CD4-positive, CD25-positive, alpha-beta regulatory T cell (primary cell): ENCODE data around the gene NCSTN. TPM values are rescaled to one million over a fixed set of nuclear protein-coding genes. Genes with fewer than 3 reads are reported as not detected.
A peak's percentile ranks its signal among the peaks of the same experiment; 100 is the strongest.

Experiments
- ATAC-seq, 2 donors: fragments of 150-1000 bp; cut with Tn5 transposase; one replicate each; pipeline ENCODE4 v1.10.0; 2021; ENCODE audit warnings: low read depth in 2 of 2, moderate number of reproducible peaks in 2 of 2, moderate library complexity in 1 of 2
- DNase-seq, 3 donors: peaks; one replicate each; pipeline versions ENCODE4 v3.0.0 to v3.0.0-alpha.2; 2012 to 2022; ENCODE audit warnings: mixed read lengths in 1 of 3
- H3K27ac ChIP-seq: one replicate; pipeline ENCODE4 v1.7.0; 2013; ENCODE audit warnings: mild to moderate bottlenecking, low read length; ENCODE audit not compliant: insufficient read depth, poor library complexity, severe bottlenecking
- H3K27me3 ChIP-seq: one replicate; pipeline ENCODE4 v1.7.0; 2013; ENCODE audit warnings: low read length; ENCODE audit not compliant: control insufficient read depth, insufficient read depth
- H3K36me3 ChIP-seq: one replicate; pipeline ENCODE4 v1.7.0; 2013; ENCODE audit warnings: mild to moderate bottlenecking, low read length, moderate library complexity; ENCODE audit not compliant: control insufficient read depth, insufficient read depth
- H3K4me1 ChIP-seq: 2 replicates; pipeline ENCODE4 v1.7.0; 2013; ENCODE audit warnings: mild to moderate bottlenecking, low read length; ENCODE audit not compliant: insufficient read depth, control insufficient read depth, poor library complexity, severe bottlenecking
- H3K4me3 ChIP-seq: one replicate; pipeline ENCODE4 v1.7.0; 2013; ENCODE audit warnings: low read depth, mild to moderate bottlenecking, low read length, moderate library complexity
- H3K9me3 ChIP-seq, 2 experiments: 1 replicate in 1 of 2; 2 replicates in 1 of 2; pipeline ENCODE4 v1.7.0; 2013; ENCODE audit warnings: low read length in 2 of 2, mild to moderate bottlenecking in 1 of 2, moderate library complexity in 1 of 2; ENCODE audit not compliant: control insufficient read depth in 2 of 2
- H3K27ac Mint-ChIP-seq, 3 donors: one replicate each; pipeline ENCODE4 v1.8.0; 2020 to 2022; ENCODE audit warnings: mild to moderate bottlenecking in 3 of 3, mixed read lengths in 3 of 3, moderate library complexity in 2 of 3
- H3K27me3 Mint-ChIP-seq: one replicate; pipeline ENCODE4 v1.8.0; 2022; ENCODE audit warnings: mild to moderate bottlenecking, mixed read lengths
- H3K36me3 Mint-ChIP-seq: one replicate; pipeline ENCODE4 v1.8.0; 2020; ENCODE audit warnings: mixed read lengths
- H3K4me1 Mint-ChIP-seq, 4 donors: one replicate each; pipeline ENCODE4 v1.8.0; 2020 to 2022; ENCODE audit warnings: mixed read lengths in 4 of 4, mild to moderate bottlenecking in 1 of 4
- H3K4me3 Mint-ChIP-seq, 4 donors: one replicate each; pipeline ENCODE4 v1.8.0; 2020 to 2022; ENCODE audit warnings: mild to moderate bottlenecking in 4 of 4, mixed read lengths in 4 of 4, moderate library complexity in 3 of 4
- H3K9me3 Mint-ChIP-seq, 7 donors: one replicate each; pipeline ENCODE4 v1.8.0; 2020 to 2022; ENCODE audit warnings: mixed read lengths in 7 of 7, mild to moderate bottlenecking in 3 of 7, moderate library complexity in 2 of 7
- polyA plus RNA-seq, 4 donors: library from polyadenylated mRNA; unstranded; fragments of 300-500 nt; fragmentation: Illumina TruSeq; gene quantifications; one replicate each; pipeline ENCODE4 v1.2.3, GENCODE V29; 2021
- total RNA-seq: library from RNA; stranded (reverse); gene quantifications from one replicate; pipeline ENCODE4 v1.2.3, GENCODE V29; 2022

Gene NCSTN
- total and polyA plus RNA-seq, 5 donors from 2014 or later: 59.3 to 80.5 (median 62.2) TPM

DNA sequence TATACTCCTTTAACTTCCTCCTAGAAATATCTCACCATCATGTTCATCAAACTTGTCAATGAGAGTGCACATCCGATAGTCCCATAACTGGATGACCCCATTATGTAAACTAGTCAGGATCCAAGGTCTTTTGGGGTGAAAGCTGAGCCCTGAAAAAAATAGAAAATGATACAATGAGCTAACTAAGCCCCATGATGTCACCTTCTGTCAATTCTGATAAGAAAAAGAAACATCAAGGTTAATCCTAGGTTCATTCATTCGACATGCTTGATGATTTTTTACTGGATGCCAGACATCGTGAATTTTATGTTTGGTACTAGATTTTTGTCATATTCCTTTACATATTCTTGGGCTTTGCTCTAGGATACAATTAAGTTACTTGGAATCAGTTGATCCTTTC lies 3.0 kb upstream of the NCSTN start:
- Mint-ChIP-seq H3K9me3 (peaks cover 0 to 2% (median 0%) of the 10 kb centered on the region in 7 donors), H3K27me3 (peaks cover 4% of the 10 kb centered on the region), H3K4me3 (peak overlapping the region in 1 of 4 donors; percentile 99), H3K36me3 (peaks cover 33% of the 10 kb centered on the region), H3K27ac (no peak overlapping the region), H3K4me1 (peaks cover 42 to 69% (median 54%) of the 10 kb centered on the region in 4 donors)
- no peak for ATAC-seq
- Histone ChIP-seq H3K27ac (no peak overlapping the region), H3K9me3 (no peaks in the 10 kb centered on the region), H3K36me3 (peaks cover 46% of the 10 kb centered on the region), H3K4me1 (peaks cover 31% of the 10 kb centered on the region), H3K4me3 (no peak overlapping the region), H3K27me3 (no peaks in the 10 kb centered on the region)
- DNase-seq: no peak

DNA sequence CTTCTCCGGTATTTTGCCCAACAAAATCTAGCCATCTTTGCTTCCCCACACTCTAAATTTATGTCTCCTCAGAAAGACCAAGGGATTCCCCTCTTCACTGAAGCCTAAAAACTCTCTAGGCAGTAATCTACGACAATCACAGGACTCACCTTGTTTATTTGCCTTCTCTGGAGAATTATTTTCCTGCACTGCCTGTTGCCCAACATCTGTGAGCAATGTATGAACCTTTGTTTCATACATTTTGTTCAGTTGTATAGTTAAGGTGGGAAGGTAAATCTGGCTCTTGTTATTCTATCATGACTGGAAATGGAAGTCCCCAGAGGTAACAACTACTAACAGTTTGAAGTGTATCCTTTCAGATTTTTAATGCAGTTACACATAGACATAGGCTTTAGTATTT lies 2.3 kb upstream of the NCSTN start:
- Histone ChIP-seq H3K27ac (no peak overlapping the region), H3K36me3 (peaks cover 45% of the 10 kb centered on the region), H3K4me3 (peak overlapping the region; percentile 99), H3K27me3 (no peaks in the 10 kb centered on the region), H3K9me3 (no peaks in the 10 kb centered on the region), H3K4me1 (peaks cover 31% of the 10 kb centered on the region)
- Mint-ChIP-seq H3K9me3 (peaks cover 0 to 2% (median 0%) of the 10 kb centered on the region in 7 donors), H3K36me3 (peaks cover 30% of the 10 kb centered on the region), H3K4me3 (peak overlapping the region; percentile 99 to 100 (median 100)), H3K4me1 (peaks cover 42 to 73% (median 54%) of the 10 kb centered on the region in 4 donors), H3K27me3 (peaks cover 4% of the 10 kb centered on the region), H3K27ac (peak overlapping the region in 2 of 3 donors; percentile 5 to 40)
- DNase-seq (no peak), ATAC-seq (no peak)

DNA sequence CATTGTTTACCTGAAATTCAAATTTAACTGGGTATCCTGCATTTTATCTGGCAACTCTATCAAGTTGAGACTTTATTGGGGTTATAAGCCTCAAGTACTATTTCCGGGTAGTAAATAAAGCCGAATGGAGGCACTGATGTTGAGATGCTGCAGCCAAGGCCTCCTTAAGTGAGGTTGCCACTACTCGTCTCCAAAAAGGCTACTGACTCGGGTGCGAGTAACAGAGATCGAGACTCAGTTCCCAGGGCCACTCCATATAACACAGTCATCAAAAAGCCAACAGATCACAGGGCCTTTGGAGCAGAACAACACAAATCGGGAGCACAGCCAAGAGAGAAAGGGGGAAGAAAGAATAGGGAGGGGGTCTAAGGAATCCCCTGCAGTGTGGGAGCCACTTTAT lies 657 bp upstream of the NCSTN start:
- H3K4me1 ChIP-seq: peaks cover 31% of the 10 kb centered on the region

DNA sequence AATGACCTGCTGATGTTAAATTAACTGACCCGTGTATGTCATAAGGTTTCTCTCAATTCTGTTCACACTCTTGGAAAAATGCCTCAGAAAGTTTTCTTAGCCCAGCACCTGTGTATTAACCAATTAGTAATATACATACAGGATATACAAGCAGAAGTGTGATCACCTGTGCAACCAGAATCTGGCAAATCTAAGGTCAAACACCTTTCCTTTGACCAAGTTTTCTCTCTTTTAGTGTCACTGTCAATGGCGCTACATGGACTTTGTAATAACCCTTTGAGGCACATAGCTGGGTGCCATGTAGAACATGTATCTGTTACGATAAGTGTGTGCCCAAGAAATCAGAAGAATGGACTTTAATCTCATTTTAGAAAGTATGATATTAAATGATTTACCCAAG lies 1.1 kb downstream of the NCSTN start:
- peaks cover 22% of the 10 kb centered on the region for H3K36me3 Mint-ChIP-seq

More for the DNA sequence above, 657 bp upstream of the NCSTN start:
- DNase-seq (peak in 1 of 3 donors; percentile 45), ATAC-seq (peak in 1 of 2 donors; percentile 1)
- peaks cover 32% of the 10 kb centered on the region for H3K36me3 Mint-ChIP-seq
- peaks cover 0 to 2% (median 0%) of the 10 kb centered on the region in 7 donors for H3K9me3 Mint-ChIP-seq
- H3K27me3 ChIP-seq: no peaks in the 10 kb centered on the region
- H3K9me3 ChIP-seq: no peaks in the 10 kb centered on the region
- peaks cover 40% of the 10 kb centered on the region for H3K36me3 ChIP-seq
- H3K4me3 ChIP-seq: peak overlapping the region; percentile 99
- peak overlapping the region; percentile 90 for H3K27ac ChIP-seq
- H3K27ac Mint-ChIP-seq: peak overlapping the region; percentile 98 to 100 (median 100)
- peak overlapping the region; percentile 99 to 100 (median 100) for H3K4me3 Mint-ChIP-seq
- H3K27me3 Mint-ChIP-seq: peaks cover 4% of the 10 kb centered on the region
- peaks cover 44 to 83% (median 61%) of the 10 kb centered on the region in 4 donors for H3K4me1 Mint-ChIP-seq

DNA sequence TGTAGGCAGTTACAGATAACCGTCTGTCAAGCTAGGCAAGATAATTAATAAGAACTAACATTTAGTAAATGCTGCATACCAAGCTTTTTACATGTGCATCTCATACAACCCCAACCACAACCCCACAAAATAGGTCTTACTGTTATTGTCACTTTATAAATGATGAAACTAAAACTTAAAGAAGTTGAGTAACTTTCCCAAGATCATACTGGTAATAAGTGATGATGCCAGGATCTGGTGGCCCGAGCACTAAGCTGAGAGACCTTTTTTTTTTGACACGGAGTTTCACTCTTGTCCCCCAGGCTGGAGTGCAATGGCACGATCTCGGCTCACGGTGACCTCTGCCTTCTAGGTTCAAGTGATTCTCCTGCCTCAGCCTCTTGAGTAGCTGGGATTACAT lies 1.8 kb downstream of the NCSTN start:
- Mint-ChIP-seq H3K4me1 (peaks cover 34 to 70% (median 52%) of the 10 kb centered on the region in 4 donors), H3K9me3 (peaks cover 0 to 2% (median 0%) of the 10 kb centered on the region in 7 donors), H3K27ac (peak overlapping the region in 2 of 3 donors; percentile 78 to 98), H3K36me3 (peaks cover 25% of the 10 kb centered on the region), H3K4me3 (peak overlapping the region; percentile 99 to 100 (median 100)), H3K27me3 (peaks cover 4% of the 10 kb centered on the region)
- Histone ChIP-seq H3K27me3 (no peaks in the 10 kb centered on the region), H3K4me1 (peaks cover 31% of the 10 kb centered on the region), H3K36me3 (peaks cover 38% of the 10 kb centered on the region), H3K9me3 (no peaks in the 10 kb centered on the region), H3K27ac (no peak overlapping the region), H3K4me3 (peak overlapping the region; percentile 99)
- no peak for ATAC-seq
- no peak for DNase-seq

More for the DNA sequence above, 1.1 kb downstream of the NCSTN start:
- H3K4me1 Mint-ChIP-seq: peaks cover 33 to 76% (median 56%) of the 10 kb centered on the region in 4 donors
- H3K27me3 Mint-ChIP-seq: peaks cover 4% of the 10 kb centered on the region
- Histone ChIP-seq H3K27me3 (no peaks in the 10 kb centered on the region), H3K27ac (no peak overlapping the region), H3K4me1 (peaks cover 31% of the 10 kb centered on the region), H3K9me3 (no peaks in the 10 kb centered on the region), H3K4me3 (peak overlapping the region; percentile 99), H3K36me3 (peaks cover 38% of the 10 kb centered on the region)
- DNase-seq (no peak), ATAC-seq (no peak)
- H3K4me3 Mint-ChIP-seq: peak overlapping the region; percentile 99 to 100 (median 100)
- H3K9me3 Mint-ChIP-seq: peaks cover 0 to 2% (median 0%) of the 10 kb centered on the region in 7 donors
- H3K27ac Mint-ChIP-seq: peak overlapping the region; percentile 98 to 100 (median 100)

DNA sequence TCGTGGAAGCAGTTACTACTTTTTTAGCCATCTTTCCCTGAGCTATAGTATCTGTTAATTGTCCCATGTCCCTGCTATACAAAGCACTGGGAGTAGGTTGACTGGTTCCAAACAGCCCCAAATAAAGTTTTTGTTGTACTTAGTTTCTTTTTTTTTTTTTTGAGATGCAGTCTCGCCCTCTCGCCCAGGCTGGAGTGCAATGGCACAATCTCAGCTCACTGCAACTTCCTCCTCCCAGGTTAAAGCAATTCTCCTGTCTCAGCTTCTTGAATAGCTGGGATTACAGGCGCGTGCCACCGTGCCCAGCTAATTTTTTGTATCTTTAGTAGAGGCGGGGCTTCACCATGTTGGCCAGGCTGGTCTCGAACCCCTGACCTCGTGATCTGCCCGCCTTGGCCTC lies 3.3 kb downstream of the NCSTN start:
- no peaks in the 10 kb centered on the region for H3K9me3 ChIP-seq
- Mint-ChIP-seq H3K4me1 (peaks cover 19 to 55% (median 38%) of the 10 kb centered on the region in 4 donors), H3K27me3 (peaks cover 4% of the 10 kb centered on the region), H3K36me3 (peaks cover 35% of the 10 kb centered on the region), H3K9me3 (peaks cover 0 to 2% (median 0%) of the 10 kb centered on the region in 7 donors), H3K27ac (no peak overlapping the region), H3K4me3 (peak overlapping the region in 2 of 4 donors; percentile 15 to 99)
- ATAC-seq: no peak
- peaks cover 51% of the 10 kb centered on the region for H3K36me3 ChIP-seq
- peaks cover 21% of the 10 kb centered on the region for H3K4me1 ChIP-seq
- H3K4me3 ChIP-seq: no peak overlapping the region
- no peaks in the 10 kb centered on the region for H3K27me3 ChIP-seq
- no peak overlapping the region for H3K27ac ChIP-seq
- no peak for DNase-seq

DNA sequence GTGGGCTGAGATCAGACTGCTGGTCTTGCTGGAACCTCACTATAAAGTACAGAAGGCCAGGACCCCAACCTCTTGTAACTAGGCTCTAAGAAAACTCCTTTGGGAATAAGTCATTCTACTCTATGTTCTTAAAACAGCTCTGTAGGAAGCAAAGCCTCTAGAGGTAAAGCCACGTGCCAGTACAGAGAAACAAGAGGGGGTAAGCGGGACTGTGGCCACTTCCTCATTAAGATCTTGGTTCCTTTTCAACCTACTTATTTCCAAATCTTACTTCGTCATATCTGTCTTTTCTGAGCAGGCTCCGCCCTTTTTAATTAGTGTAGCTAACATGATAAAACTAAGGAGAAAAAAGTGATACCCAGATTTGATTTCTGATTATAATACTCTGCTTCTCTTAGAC lies 3.8 kb downstream of the NCSTN start:
- peaks cover 4% of the 10 kb centered on the region for H3K27me3 Mint-ChIP-seq
- DNase-seq (no peak), ATAC-seq (no peak)
- no peak overlapping the region for H3K4me3 ChIP-seq
- H3K36me3 ChIP-seq: peaks cover 56% of the 10 kb centered on the region
- no peaks in the 10 kb centered on the region for H3K9me3 ChIP-seq
- peaks cover 14 to 50% (median 35%) of the 10 kb centered on the region in 4 donors for H3K4me1 Mint-ChIP-seq
- peaks cover 0 to 2% (median 0%) of the 10 kb centered on the region in 7 donors for H3K9me3 Mint-ChIP-seq
- no peak overlapping the region for H3K27ac Mint-ChIP-seq
- H3K4me3 Mint-ChIP-seq: peak overlapping the region in 1 of 4 donors; percentile 71
- H3K4me1 ChIP-seq: peaks cover 16% of the 10 kb centered on the region
- peaks cover 36% of the 10 kb centered on the region for H3K36me3 Mint-ChIP-seq
- H3K27ac ChIP-seq: no peak overlapping the region
- H3K27me3 ChIP-seq: no peaks in the 10 kb centered on the region

DNA sequence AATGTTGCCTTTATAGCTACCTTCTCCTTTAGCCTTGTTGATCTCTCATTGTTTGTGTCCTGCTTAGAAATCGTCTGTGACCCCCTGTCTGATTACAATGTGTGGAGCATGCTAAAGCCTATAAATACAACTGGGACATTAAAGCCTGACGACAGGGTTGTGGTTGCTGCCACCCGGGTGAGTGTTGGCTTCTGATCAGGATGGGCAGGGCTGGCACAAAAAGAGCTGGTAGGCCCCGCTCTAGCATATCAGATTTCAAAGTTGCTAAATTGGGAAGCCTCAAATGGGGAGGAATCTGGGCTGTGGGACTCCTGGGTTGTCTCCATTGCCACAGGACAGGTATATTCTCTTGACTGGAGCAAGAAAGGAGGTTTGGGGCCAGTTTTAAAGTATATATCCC lies 8.4 kb downstream of the NCSTN start:
- no peaks in the 10 kb centered on the region for H3K27me3 ChIP-seq
- no peaks in the 10 kb centered on the region for H3K9me3 Mint-ChIP-seq
- DNase-seq (no peak), ATAC-seq (no peak)
- H3K27ac ChIP-seq: no peak overlapping the region
- peaks cover 5 to 21% (median 11%) of the 10 kb centered on the region in 4 donors for H3K4me1 Mint-ChIP-seq
- H3K9me3 ChIP-seq: no peaks in the 10 kb centered on the region
- H3K4me3 Mint-ChIP-seq: no peak overlapping the region
- H3K4me1 ChIP-seq: no peaks in the 10 kb centered on the region
- no peaks in the 10 kb centered on the region for H3K27me3 Mint-ChIP-seq
- H3K36me3 ChIP-seq: peaks cover 95% of the 10 kb centered on the region
- peaks cover 65% of the 10 kb centered on the region for H3K36me3 Mint-ChIP-seq
- H3K27ac Mint-ChIP-seq: no peak overlapping the region
- no peak overlapping the region for H3K4me3 ChIP-seq
